Adipose tissue (tissue), 3 donors: ENCODE results near the gene ANKRD13D. TPM values are rescaled to one million over a fixed set of nuclear protein-coding genes. Genes with fewer than 3 reads are reported as not detected.

Experiments
- H3K27ac ChIP-seq: one replicate; pipeline ENCODE4 v1.5.1; 2013; ENCODE audit warnings: low read depth, low read length
- WGBS, 3 donors: extraction: QIAGEN DNeasy Blood & Tissue Kit; methylation state at CpG; one replicate each; pipeline ENCODE4 v1.1.7; 2013; 5-methylcytosine and 5-hydroxymethylcytosine counted together
- polyA plus RNA-seq, 3 donors: library from polyadenylated mRNA; stranded (reverse); fragments of 200-250 nt; gene quantifications; one replicate each; pipeline ENCODE4 v1.2.3, GENCODE V29; 2013
- donor health status: healthy with polysubstance abuse.
- donor health status: Bipolar disorder and iron deficiency.
- donor health status: healthy.

Gene ANKRD13D
- polyA plus RNA-seq, 3 donors, result 13.0 to 48.7 (median 23.5) TPM

DNA sequence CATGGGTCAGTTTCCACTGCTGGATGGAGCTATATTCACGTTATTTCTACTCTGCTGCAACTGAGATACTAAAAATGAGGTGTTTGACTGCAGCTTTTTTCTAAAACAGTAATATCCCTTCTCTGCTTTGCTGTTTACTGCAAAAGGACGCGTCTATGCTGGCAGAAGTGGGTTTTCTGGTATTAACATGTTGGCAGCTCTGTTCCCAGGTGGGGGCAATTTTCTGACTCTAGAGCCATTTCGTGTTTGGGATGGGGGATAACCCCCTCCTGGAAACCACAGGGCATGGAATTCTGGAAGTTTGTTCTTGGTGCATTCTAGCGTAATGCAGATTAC is 17.9 kb upstream of the ANKRD13D start:
- WGBS, 3 donors, result 41 to 82% (median 49%) methylated on average over 5 of the region's 5 CpGs
- no peak overlapping the region for H3K27ac ChIP-seq

DNA sequence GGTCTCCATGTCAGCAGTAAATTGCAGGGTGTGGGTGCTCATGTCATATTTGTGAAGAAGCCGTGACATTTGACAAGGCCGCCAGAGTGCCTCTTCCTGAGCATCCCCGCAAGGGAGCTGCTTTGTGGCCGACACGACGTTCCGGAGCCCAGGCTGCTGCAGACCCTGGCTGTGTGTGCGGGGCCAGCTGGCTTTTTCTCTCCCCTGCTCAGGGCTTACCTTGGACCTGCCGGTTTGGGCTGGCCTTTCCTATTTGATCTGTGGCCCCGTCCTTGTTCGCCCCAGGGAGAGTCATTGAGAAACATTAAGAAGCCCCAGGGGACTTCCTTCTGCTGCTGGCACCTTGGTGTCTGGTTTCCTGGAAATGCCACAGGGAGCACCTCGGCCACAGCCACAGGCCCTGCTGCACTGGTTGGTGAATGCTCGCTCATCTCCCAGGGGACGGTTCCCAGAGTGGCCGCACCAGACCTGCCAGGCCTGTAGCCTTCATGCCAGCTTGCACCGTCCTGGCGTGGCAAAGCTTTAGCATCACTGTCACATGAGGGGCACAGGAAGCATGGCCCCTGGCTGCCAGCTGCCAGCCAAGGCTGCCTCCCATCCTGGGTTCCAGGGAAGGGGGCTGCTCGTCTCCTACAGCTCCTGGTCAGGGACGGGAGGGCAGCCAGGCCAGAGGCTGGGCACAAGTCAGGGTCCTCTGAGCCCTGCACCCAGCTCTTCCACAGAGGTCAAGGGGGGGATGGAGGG is 17.4 kb upstream of the ANKRD13D start:
- 37 to 63% (median 39%) methylated on average over 19 of the region's 19 CpGs for WGBS, 3 donors
- H3K27ac ChIP-seq, result no peak overlapping the region

DNA sequence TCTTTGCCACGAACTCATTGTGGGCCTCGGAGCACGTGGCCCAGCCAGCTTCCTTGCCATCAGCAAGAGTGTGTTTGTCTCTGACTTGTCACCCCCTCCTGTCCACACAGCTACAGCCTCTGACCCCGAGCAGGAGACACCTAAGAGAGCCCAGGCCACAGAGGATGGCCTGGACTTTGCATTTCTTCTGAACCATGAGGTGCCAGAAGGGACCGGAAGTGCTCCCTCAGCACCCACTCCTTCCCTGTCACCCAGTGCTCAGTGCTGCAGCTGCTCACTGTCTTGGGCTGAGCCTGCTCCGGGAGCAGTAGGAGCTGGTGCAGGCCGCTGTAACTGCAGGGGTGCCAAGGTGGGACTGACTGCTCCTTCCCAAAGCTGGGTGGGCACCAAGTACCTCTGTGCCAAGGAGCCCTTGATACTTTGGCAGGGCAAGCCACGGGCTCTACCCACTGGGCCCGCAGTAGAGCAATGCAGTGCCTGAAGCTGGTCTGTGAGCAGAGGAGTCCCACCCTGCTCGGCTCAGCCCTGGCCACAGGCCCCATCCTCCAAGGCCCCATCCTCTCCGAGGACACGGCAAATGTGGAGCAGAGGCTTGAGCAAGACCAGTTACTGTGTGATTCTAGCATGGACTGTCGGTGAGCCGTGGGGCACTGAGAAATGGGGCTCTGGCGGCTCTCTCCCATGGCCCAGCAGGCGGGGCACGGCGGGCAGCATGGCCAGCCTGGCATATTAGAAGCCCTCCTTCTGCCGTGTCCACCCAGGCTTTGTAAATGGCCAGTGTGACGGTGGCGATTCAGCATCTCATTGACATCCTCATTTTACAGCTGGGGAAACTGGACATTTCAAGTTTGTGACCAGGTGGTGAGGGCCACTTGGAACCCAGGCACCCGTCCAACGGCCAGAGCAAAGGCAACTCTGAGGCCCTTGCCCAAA is 16.5 kb upstream of the ANKRD13D start:
- 38 to 76% (median 39%) methylated on average over 23 of the region's 23 CpGs for WGBS, 3 donors
- H3K27ac ChIP-seq, result no peak overlapping the region

DNA sequence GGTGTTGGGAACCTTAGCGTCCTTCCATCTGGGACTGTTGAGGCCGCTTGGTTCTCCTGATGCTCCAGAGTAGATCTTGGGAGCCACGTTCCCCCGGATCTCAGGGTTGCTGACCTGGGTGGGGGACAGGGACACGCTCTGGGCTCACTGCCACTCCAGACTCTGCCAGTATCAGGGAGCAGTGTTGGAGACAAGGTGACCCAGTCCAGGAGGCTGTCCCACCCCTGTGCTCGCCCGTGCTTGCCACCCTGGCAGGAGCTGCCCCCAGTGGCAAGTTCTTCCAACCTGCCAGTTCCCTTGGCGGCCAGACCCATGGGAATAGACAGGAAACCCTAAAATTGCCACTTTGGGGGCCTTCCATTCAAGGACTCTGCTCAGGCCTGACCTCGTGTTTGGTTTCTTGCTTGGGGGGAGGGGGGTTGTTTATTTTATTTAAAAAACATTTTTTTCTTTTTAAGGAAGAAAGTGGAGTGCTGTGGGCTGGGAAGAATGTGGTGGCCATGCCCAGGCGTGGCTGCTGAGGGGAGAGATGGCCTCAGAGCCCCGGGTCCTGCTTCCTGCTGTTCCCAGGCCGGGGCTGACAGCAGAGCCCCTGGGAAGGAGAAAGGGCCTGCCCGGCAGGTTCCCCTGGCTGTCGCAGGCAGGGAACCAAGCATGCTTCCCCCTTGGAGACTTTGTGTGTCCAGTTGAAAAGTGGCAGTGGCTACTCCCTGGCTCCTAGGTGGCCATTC is 15.7 kb upstream of the ANKRD13D start:
- 30 to 63% (median 31%) methylated on average over 14 of the region's 14 CpGs for WGBS, 3 donors
- H3K27ac ChIP-seq, result no peak overlapping the region

DNA sequence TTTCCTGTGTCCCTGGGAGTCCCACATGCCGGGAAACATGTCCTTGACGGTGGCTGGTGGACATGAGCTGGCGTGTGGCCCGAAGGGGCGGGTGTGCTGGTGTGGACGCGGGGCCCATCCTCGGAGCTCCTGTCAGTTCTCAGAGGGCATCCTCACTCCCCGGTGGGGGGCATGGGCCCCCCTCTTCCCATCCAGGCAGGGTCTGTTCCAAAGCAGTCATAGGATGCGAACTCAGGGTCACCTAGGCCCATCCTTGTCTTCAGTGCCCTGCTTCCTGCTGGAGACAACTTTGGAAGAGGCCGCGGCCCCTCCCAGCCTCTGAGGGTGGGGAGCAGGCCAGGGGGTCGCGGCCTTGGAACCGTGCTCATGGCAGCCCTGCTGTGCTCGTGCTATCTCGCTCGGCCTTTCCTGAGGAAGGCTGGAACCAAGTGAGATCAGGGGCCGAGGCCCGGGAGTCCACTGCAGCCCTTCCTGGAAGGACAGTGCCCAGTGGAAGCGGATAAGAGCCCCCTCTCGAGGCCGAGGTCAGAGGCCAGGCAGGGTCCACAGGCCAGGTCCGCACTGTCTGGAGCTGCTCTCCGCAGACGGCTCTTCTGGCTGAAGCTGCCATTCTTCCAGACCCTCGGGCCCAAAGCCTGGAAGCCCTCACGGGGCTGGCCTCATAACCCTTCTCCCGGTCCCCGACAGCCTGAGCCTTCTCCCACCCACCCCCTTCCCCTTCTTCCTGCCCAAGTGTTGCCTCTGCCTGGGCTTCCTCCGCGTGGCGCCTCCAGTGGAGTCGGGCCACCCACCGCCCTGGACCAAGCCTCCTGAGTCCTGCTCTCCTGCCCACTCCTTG is 14.1 kb upstream of the ANKRD13D start:
- no peak overlapping the region for H3K27ac ChIP-seq

DNA sequence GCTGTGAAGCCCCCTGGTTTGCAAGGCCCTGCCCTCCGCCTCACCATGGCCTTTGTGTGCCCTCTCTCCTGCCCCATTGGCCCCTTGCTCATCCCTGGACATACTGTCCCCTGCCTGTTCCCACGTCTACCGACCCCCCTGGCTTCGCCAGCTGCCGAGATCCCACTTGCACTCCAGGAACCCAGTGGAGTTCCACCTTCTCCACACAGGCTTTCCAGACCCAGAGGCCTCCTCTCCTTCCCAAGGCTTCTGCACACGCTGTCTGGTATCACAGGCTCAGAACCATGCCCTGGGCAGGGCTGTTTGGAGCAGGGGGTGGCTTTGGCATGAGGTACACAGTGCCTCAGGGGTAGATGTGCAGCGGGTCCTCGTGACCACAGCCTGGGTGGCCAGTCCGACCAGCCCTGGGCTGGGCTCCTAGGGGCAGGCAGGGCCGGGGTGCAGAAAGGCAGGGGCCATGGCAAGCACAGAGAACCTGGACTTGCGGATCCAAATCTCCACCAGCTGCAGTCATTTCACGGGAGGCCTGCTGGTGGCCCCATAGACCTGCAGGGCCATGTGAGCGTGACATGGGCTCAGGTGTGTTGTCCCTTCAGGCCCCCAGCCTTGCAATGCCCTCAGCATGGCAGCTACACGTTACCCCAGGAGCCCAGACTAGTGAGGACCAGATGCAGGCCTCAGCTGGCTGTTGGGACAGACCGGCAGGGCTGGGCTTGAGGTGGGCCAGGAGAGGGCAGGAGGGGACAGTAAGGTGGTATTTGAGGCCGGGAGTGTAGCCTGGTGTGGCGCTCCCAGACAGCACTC is 13.3 kb upstream of the ANKRD13D start:
- 72 to 88% (median 79%) methylated on average over 17 of the region's 17 CpGs for WGBS, 3 donors
- no peak overlapping the region for H3K27ac ChIP-seq

More for the DNA sequence above, 14.1 kb upstream of the ANKRD13D start:
- WGBS, 3 donors, result 28 to 58% (median 29%) methylated on average over 34 to 35 of the region's 35 CpGs

DNA sequence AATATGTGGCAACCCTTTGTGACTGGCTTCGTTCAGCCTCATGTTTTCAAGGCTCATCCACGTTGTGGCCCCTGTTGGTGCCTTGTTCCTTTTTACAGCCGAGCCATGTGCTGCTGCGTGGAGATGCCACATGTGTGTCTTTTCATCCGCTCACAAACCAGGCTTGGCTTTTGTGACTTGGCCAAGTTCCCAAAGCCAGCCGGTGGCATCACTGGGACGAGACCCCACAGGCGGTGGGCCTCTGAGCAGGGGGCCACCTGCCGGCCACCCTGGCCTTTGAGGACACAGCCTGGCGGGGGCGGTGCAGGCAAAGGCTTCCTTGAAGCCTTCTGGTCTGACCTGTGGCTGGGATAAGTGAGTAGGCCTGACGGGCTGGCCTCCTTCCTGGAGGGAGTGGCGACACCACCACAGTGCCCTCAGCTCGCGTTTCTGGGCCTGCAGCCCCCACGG is 12.3 kb upstream of the ANKRD13D start:
- WGBS, 3 donors, result 20 to 53% (median 21%) methylated on average over 14 to 16 of the region's 16 CpGs
- H3K27ac ChIP-seq, result peak overlapping the region; percentile 45

DNA sequence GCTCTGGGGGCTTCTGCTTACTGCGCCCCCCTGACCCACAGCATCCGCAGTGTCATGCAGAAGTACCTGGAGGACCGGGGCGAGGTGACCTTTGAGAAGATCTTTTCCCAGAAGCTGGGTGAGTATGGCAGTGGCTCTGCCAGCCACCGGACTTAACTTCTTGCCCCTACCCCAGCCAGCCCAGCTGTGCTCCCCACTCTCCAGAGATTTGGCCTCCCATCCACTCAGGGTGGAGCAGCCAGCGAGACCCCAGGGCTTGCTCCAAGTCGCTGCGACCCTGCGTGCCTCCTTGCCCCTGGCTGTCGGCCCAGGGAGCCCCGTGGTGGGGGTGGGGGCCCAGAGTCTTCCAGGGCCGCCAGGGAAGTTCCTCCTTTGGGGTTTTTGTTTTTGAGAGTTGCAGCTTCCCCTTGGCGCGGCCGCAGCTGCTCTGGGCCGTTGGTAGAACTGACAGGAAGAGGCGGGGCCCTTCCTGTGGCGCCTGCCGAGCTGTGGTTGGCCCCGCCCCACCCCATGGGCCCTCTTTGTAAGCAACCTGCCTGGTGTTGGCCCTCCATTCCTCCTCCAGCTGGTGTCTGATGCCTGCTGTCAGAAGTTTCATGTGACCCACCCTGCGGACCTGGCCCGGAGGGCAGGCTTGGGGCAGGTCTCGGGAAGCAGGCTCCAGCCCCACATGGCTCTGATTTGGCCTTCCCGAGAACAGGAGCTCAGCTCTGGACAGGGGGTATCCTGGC is 11.7 kb upstream of the ANKRD13D start:
- WGBS, 3 donors, result 5 to 47% (median 8%) methylated on average over 24 of the region's 24 CpGs

DNA sequence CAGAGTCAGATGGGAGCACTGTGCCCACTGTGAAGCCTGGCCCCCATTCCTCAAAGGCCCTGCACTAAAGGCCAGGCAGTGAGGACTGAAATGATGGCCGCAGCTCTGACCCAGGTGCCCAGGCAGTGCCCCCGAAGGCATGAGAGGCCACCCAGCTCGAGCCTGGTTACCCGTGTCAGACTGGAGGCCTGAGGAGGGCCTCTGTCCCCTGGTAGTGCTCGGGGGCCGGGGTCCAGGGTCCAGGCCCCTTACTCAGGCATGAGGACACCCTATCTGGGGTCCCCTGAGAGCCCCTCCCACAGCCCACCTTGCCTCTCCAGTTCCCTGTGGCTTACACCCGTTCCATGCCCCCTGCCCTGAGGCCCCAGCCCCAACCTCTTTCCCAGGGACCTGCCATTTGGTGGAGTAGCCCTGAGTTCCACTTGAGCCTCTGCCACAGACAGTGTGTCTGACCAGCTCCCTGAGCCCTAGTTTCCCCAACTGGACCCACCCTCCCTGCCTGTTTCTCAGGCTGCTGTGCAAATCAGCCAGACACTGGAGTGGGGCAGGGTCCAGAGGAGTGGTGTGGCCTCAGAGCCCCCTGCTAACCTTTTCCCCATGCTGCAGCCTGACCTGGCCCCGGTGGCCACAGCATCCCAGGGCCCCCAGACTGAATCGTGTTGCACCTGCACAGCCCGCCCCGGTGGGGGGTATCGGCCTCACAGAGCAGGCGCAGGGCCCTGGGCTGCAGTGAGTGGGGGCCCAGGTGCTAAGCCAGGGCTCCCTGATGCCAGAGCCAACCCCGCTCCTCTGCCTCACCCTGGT is 10.8 kb upstream of the ANKRD13D start:
- WGBS, 3 donors, result 64 to 94% (median 70%) methylated on average over 14 of the region's 14 CpGs

More for the DNA sequence above, 11.7 kb upstream of the ANKRD13D start:
- peak overlapping the region; percentile 45 for H3K27ac ChIP-seq

DNA sequence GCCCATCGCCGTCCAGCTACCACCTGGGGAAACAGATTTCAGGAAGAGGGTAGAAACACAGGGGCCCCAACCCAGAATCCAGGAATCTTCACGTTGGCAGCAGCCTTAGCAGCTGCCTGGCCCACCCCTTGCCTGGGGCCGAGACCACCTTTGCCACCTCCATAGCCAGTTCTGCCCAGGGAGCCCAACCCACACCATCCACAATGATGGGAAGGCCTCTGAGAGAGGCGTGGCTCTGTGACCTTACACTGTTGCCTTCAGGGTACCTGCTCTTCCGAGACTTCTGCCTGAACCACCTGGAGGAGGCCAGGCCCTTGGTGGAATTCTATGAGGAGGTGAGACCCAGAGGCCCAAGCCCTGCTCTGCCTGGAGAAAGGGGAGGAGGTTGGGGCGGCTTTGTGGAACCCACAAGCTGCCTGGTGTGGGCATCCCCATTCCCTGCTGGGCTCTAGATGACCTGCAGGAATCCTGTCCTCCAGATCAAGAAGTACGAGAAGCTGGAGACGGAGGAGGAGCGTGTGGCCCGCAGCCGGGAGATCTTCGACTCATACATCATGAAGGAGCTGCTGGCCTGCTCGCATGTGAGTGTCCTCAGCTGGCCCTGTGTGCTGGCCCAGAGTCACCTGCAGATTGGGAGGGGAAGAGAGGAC is 10.0 kb upstream of the ANKRD13D start:
- 77 to 83% (median 78%) methylated on average over 14 of the region's 14 CpGs for WGBS, 3 donors
- no peak overlapping the region for H3K27ac ChIP-seq

More for the DNA sequence above, 10.8 kb upstream of the ANKRD13D start:
- peak overlapping the region; percentile 19 for H3K27ac ChIP-seq

DNA sequence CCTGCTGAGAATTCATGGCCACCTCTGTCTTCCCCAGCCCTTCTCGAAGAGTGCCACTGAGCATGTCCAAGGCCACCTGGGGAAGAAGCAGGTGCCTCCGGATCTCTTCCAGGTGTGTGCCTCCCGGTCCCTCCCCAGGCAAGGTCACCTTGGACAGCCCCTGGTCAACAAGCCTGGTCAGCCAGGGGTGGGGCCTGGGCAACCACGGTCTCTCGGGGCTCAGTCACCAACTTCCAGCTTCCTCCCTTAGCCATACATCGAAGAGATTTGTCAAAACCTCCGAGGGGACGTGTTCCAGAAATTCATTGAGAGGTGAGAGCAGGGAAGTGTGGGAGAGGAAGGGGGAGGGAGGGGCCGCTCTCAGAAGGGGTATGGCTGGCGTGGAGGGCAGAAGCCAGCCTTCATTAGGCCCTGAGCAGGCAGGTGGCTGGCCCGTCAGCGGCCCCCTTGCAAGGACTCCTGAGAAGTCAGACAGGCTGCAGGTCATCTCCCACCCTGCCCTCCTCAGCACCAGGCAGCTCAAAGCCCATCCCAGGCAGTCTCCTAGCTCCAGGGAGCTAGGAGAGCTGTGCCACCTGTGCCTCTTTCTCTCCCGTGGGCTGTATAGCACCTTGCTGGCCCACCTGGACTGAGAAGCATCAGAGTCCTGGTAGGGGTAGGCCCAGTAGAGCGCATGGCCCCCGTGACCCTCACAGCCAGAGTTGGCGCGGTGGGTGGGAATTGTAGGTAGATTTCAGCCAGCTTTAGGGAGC is 9.3 kb upstream of the ANKRD13D start:
- H3K27ac ChIP-seq, result no peak overlapping the region
- WGBS, 3 donors, result 71 to 78% (median 74%) methylated on average over 17 of the region's 17 CpGs

DNA sequence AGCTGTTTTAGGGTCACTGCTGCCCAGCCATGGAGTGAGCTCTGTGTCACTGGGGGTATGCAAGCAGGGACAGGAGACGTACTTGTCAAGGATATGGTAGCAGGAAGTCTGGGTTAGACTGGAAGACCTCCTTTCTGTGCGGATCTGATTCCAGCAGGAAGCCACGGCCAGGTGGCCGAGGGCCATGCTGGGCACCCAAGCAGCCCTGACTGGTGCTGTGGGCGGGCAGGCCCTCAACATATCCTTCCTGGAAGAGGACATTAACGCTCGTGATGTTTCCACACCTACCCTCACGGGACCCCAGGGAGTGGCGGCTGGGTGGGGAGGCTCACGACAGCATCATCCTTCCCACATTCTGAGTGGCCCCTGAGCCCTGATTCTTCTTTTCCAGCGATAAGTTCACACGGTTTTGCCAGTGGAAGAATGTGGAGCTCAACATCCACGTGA is 8.7 kb upstream of the ANKRD13D start:
- WGBS, 3 donors, result 42 to 91% (median 50%) methylated on average over 13 of the region's 13 CpGs

DNA sequence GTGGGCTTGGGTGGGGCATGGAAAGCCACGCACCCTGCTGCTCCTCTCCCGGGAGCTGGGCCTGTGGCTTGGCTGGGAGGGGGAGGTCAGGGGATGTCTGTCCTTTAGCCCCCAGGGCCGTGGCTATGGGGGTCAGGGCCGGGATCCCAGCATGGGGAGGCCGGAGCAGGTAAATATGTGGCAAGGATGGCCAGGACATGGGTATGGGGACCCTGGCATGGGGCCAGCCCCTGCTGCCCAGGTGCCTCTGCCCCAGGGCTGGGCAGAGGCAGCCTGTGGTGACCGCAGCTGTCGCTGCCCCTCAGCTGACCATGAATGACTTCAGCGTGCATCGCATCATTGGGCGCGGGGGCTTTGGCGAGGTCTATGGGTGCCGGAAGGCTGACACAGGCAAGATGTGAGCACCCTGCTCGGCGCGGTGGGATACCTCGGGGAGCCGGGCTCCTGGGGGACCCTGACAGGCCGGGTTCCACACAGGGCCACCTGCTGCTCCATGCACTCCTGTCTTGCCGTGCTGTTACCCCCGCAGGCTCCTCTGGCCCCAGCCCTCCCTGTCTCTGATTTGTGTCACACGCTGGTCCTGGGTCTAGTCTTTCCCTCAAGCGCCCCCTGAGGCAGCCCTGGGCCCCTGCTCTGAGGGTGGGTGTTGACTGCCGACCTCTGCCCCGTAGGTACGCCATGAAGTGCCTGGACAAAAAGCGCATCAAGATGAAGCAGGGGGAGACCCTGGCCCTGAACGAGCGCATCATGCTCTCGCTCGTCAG is 8.1 kb upstream of the ANKRD13D start:
- H3K27ac ChIP-seq, result no peak overlapping the region
- 91 to 95% (median 91%) methylated on average over 29 to 31 of the region's 31 CpGs for WGBS, 3 donors

More for the DNA sequence above, 8.7 kb upstream of the ANKRD13D start:
- H3K27ac ChIP-seq, result no peak overlapping the region
